Adrenal gland (tissue), 12 donors: Measurements from ENCODE around the gene KIF1A. TPM values are rescaled to one million over a fixed set of nuclear protein-coding genes. Genes with fewer than 3 reads are reported as not detected.

Source experiments
- DNase-seq, 7 donors: peaks; one replicate each; pipeline ENCODE4 v3.0.0-alpha.2; 2019 to 2020
- H3K27ac ChIP-seq, 5 donors: fragments of 200-600 bp; sonication (generic) in 4 of 5; 1 replicate in 3 of 5; 2 replicates in 2 of 5; pipeline versions ENCODE4 v1.5.1 to v1.8.0; 2016 to 2020; ENCODE audit warnings: mild to moderate bottlenecking in 1 of 5
- H3K27me3 ChIP-seq: fragments of 200-600 bp; 2 replicates; pipeline ENCODE4 v1.8.0; 2021
- H3K36me3 ChIP-seq, 2 donors: fragments of 200-600 bp; replicated peaks in 1 of 2; 1 replicate in 1 of 2; 2 replicates in 1 of 2; pipeline versions ENCODE4 v1.5.1 to v1.8.0; 2018 to 2022
- H3K4me1 ChIP-seq, 2 donors: fragments of 200-600 bp; replicated peaks in 1 of 2; 1 replicate in 1 of 2; 2 replicates in 1 of 2; pipeline versions ENCODE4 v1.5.1 to v1.8.0; 2018 to 2021
- H3K4me3 ChIP-seq, 4 donors: fragments of 200-600 bp; sonication (generic) in 3 of 4; one replicate each; pipeline ENCODE4 v1.5.1; 2016 to 2018
- H3K9me3 ChIP-seq, 3 donors: fragments of 200-600 bp; sonication (generic) in 1 of 3; replicated peaks in 1 of 3; 1 replicate in 2 of 3; 2 replicates in 1 of 3; pipeline versions ENCODE4 v1.5.1 to v1.8.0; 2016 to 2021
- POLR2A ChIP-seq, 2 donors: fragments of 450-650 bp; IDR thresholded peaks; one replicate each; pipeline ENCODE4 v1.6.1; 2017; ENCODE audit warnings: antibody characterized with exemption in 2 of 2, mild to moderate bottlenecking in 2 of 2, moderate library complexity in 1 of 2
- WGBS, 4 donors: extraction: QIAGEN DNeasy Blood & Tissue Kit in 2 of 4; methylation state at CpG; one replicate each; pipeline versions ENCODE4 v1.1.5 to v1.1.7; 2013 to 2017; 5-methylcytosine and 5-hydroxymethylcytosine counted together
- intact Hi-C, 2 donors: fragments of 100-400 bp; cut with DNase I; formaldehyde crosslinking; loops; one replicate each; pipeline versions ENCODE4 v1.14.1 to v1.15.0; 2022 to 2023
- polyA plus RNA-seq, 3 donors: library from polyadenylated mRNA; stranded (reverse); fragments of 200-250 nt in 2 of 3; fragments of 350-450 nt in 1 of 3; fragmentation: Illumina TruSeq in 1 of 3; extraction: RNeasy Lipid Tissue Mini Kit (QIAGEN cat#74804) in 1 of 3; gene quantifications; one replicate each; pipeline ENCODE4 v1.2.3, GENCODE V29; 2013 to 2014
- total RNA-seq, 9 donors: library from RNA; depleted of rRNA in 4 of 9; stranded (reverse); fragments of >200 nt in 4 of 9; fragments of 120-200 nt in 1 of 9; fragmentation: NEBNext Ultra II Directional in 1 of 9; extraction: Animal tissue kit (Norgen Biotek cat#: 25700) in 1 of 9; gene quantifications; one replicate each; pipeline versions ENCODE4 v1.1.0 to v1.2.4, GENCODE V29; 2013 to 2023
- TF ChIP-seq, protein P1 (sequence below), 6 experiments: fragments of 450-650 bp in 4 of 6; fragments of 200-600 bp in 2 of 6; sonication (generic) in 1 of 6; IDR thresholded peaks; 1 replicate in 5 of 6; 2 replicates in 1 of 6; pipeline versions ENCODE4 v1.5.1 to v1.8.0; 2016 to 2021; ENCODE audit warnings: antibody characterized with exemption in 6 of 6, mild to moderate bottlenecking in 2 of 6, moderate library complexity in 1 of 6
- donor health status: healthy with polysubstance abuse.
- donor health status: Bipolar disorder and iron deficiency.
- donor health status: DM: yes; HTN: yes; CAD: no.
- donor health status: DM: no; HTN: no; CAD: no.
- donor health status: DM: no; HTN: no; CAD: no.
- donor health status: DM: yes; HTN: yes; CAD: no.

The KIF1A gene
- total and polyA plus RNA-seq, 12 donors: 0.35 to 106 (median 11.5) TPM

DNA sequence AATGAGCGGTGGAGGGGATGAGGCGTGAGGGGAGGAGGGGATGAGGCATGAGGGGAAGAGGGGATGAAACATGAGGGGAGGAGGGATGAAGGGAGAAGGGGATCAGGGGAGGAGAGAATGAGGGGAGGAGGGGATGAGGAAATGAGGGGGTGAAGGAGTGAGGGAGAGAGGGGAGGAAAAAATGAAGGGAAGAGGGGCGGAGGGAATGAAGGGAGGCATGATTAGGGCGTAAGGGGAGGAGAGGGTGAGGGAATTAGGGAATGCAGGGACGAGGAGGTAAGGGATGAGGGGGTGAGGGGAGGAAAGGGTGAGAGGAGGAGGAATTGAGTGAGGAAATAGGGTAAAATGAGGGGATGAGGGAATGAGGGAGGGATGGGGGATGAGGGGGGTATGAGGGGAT, 87.8 kb downstream of the KIF1A start:
- Histone ChIP-seq H3K27ac (no peak overlapping the region), H3K4me1 (no peaks in the 10 kb centered on the region), H3K27me3 (no peaks in the 10 kb centered on the region), H3K36me3 (no peaks in the 10 kb centered on the region), H3K9me3 (no peaks in the 10 kb centered on the region), H3K4me3 (no peak overlapping the region)
- intact Hi-C loops: no loop called here
- no peak for DNase-seq
- TF ChIP-seq POLR2A (IDR thresholded peaks at IDR 0.05): no peak
- TF ChIP-seq, protein P1, sequence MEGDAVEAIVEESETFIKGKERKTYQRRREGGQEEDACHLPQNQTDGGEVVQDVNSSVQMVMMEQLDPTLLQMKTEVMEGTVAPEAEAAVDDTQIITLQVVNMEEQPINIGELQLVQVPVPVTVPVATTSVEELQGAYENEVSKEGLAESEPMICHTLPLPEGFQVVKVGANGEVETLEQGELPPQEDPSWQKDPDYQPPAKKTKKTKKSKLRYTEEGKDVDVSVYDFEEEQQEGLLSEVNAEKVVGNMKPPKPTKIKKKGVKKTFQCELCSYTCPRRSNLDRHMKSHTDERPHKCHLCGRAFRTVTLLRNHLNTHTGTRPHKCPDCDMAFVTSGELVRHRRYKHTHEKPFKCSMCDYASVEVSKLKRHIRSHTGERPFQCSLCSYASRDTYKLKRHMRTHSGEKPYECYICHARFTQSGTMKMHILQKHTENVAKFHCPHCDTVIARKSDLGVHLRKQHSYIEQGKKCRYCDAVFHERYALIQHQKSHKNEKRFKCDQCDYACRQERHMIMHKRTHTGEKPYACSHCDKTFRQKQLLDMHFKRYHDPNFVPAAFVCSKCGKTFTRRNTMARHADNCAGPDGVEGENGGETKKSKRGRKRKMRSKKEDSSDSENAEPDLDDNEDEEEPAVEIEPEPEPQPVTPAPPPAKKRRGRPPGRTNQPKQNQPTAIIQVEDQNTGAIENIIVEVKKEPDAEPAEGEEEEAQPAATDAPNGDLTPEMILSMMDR (IDR thresholded peaks at IDR 0.05): no peak
- 83 to 88% (median 85%) methylated on average over 5 of the region's 5 CpGs for WGBS, 4 donors

DNA sequence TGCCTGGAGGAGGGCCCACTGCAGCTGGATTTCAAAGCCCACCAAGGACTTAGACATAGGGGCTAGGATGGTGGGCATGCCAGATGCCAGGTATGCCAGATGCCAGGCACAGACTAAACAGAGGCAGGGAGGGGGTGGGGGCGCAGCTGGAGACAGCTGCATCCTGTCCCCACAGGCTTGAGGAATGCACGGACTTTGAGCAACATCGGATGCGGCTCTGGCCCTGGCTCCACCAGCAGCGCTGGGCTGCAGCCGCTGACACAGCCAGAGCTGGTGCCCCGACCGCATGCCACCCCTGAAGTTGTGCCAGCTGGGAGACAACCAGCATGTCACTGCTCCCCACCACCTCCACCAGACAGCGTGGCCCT, 88.9 kb downstream of the KIF1A start:
- Histone ChIP-seq H3K36me3 (no peaks in the 10 kb centered on the region), H3K4me1 (no peaks in the 10 kb centered on the region), H3K9me3 (no peaks in the 10 kb centered on the region), H3K27ac (no peak overlapping the region), H3K27me3 (no peaks in the 10 kb centered on the region), H3K4me3 (no peak overlapping the region)
- intact Hi-C loops: no loop called here
- TF ChIP-seq POLR2A (IDR thresholded peaks at IDR 0.05): no peak
- TF ChIP-seq, protein P1 (IDR thresholded peaks at IDR 0.05): no peak
- 50 to 62% (median 59%) methylated on average over 1 to 9 of the region's 9 CpGs for WGBS, 4 donors
- DNase-seq: no peak

DNA sequence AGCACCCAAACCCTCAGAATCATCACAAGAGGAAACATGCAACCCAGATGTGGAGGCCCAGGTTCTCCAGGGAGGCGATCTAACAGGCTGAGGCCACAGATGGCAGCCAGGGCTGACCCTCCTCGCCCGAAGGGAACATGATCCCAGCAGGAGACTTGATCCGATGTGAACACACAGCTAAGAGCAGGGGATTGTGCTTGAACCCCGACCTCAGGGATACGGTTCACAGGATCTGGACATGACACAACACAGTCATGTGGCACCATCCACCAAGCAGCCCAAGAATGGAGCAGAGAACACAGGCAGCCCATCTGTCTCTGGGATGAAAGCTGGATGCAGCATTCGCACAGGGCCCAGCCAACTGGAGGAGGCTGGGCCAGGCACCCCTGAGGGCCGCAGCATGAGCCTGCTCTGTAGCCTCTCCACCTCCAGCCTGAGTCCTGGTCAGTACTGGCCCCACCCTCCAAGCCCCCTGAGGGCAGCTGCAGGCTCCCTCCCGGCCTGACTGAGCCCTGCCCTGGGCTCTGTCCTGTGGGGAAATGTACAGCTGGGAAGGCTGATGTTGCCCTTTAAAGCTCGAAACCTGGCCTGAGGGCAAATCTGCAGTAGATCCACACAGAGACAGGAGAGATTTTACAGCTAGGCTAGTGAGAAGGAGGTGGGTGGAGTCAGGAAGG, 89.4 kb downstream of the KIF1A start:
- no peak for DNase-seq
- H3K4me3 ChIP-seq: no peak overlapping the region
- H3K27me3 ChIP-seq: no peaks in the 10 kb centered on the region
- 79 to 90% (median 85%) methylated on average over 6 to 10 of the region's 10 CpGs for WGBS, 4 donors
- no peaks in the 10 kb centered on the region for H3K4me1 ChIP-seq
- no peak overlapping the region for H3K27ac ChIP-seq
- intact Hi-C loops: no loop called here
- no peaks in the 10 kb centered on the region for H3K36me3 ChIP-seq
- no peak for TF ChIP-seq POLR2A (IDR thresholded peaks at IDR 0.05)
- TF ChIP-seq, protein P1 (IDR thresholded peaks at IDR 0.05): no peak
- H3K9me3 ChIP-seq: no peaks in the 10 kb centered on the region

DNA sequence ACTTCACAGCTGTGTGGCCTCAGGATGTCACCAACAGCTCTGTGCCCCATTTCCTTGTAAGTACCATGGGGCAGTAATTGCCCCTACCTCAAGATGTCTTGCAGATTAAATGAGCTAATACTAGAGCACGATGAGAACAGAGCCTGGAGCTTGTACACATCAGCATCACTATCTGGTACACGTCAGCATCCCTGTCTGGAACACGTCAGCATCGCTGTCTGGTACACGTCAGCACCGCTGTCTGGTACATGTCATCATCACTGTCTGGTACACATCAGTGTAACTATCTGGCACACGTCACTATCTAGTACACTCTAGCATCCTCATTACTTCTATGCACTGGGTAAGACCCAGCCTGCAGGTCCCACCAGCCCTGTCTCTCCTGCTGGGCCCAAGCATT, 91.2 kb downstream of the KIF1A start:
- H3K27ac ChIP-seq: no peak overlapping the region
- no peak for TF ChIP-seq POLR2A (IDR thresholded peaks at IDR 0.05)
- TF ChIP-seq, protein P1 (IDR thresholded peaks at IDR 0.05): no peak
- intact Hi-C loops: no loop called here
- H3K27me3 ChIP-seq: no peaks in the 10 kb centered on the region
- H3K9me3 ChIP-seq: no peaks in the 10 kb centered on the region
- no peaks in the 10 kb centered on the region for H3K4me1 ChIP-seq
- H3K4me3 ChIP-seq: no peak overlapping the region
- 78 to 84% (median 80%) methylated on average over 7 of the region's 7 CpGs for WGBS, 4 donors
- no peaks in the 10 kb centered on the region for H3K36me3 ChIP-seq
- DNase-seq: no peak
